OCI-M2 (cell line): Measurements from ENCODE around the gene LRRC32.

Experiments used
- DNase-seq: peaks from one replicate; lab custom pipeline; 2025; ENCODE audit not compliant: unreplicated experiment; lab: John Stamatoyannopoulos, UW

LRRC32 gene

GRCh38 chr11:76664578-76665061 is 5.9 kb downstream of the LRRC32 start:
- DNase-seq = no peak

- DNase-seq = no peak
These were observed 6.6 kb downstream of the LRRC32 start for GRCh38 chr11:76663912-76664440.

- DNase-seq = no peak
These were observed 7.1 kb downstream of the LRRC32 start for GRCh38 chr11:76663486-76663810.

- DNase-seq = no peak
These were observed 7.7 kb downstream of the LRRC32 start for GRCh38 chr11:76662656-76663485.

GRCh38 chr11:76661834-76662434 is 8.6 kb downstream of the LRRC32 start:
- DNase-seq = no peak

GRCh38 chr11:76661306-76661751 is 9.2 kb downstream of the LRRC32 start:
- no peak for DNase-seq

- DNase-seq = no peak
These were observed 9.8 kb downstream of the LRRC32 start for GRCh38 chr11:76660533-76661305.

GRCh38 chr11:76659672-76660532 is 10.6 kb downstream of the LRRC32 start:
- DNase-seq = no peak

- DNase-seq = no peak
These were observed 11.6 kb downstream of the LRRC32 start for GRCh38 chr11:76658651-76659650.

GRCh38 chr11:76658231-76658630 is 12.3 kb downstream of the LRRC32 start:
- no peak for DNase-seq

- peak; percentile 40 for DNase-seq
These were observed 13.1 kb downstream of the LRRC32 start for GRCh38 chr11:76657187-76658170.

- DNase-seq = no peak
These were observed 13.9 kb downstream of the LRRC32 start for GRCh38 chr11:76656571-76657081.

- no peak for DNase-seq
These were observed 14.5 kb downstream of the LRRC32 start for GRCh38 chr11:76656050-76656531.

GRCh38 chr11:76655501-76656049 is 15.0 kb downstream of the LRRC32 start:
- no peak for DNase-seq

- no peak for DNase-seq
These were observed 15.6 kb downstream of the LRRC32 start for GRCh38 chr11:76654980-76655379.

- peak; percentile 33 for DNase-seq
These were observed 16.2 kb downstream of the LRRC32 start for GRCh38 chr11:76654298-76654851.

GRCh38 chr11:76653674-76654284 is 16.8 kb downstream of the LRRC32 start:
- DNase-seq = no peak
